Lung (tissue), 12 donors: ENCODE data around the gene TYSND1. TPM values are rescaled to one million over a fixed set of nuclear protein-coding genes. Genes with fewer than 3 reads are reported as not detected.

Experiments used
- ATAC-seq: fragments of 200-7000 bp; cut with Tn5 transposase; one replicate; pipeline ENCODE4 v1.9.1; 2020; ENCODE audit warnings: moderate number of reproducible peaks; ENCODE audit not compliant: insufficient read depth, low FRiP score
- DNase-seq, 3 donors: peaks; one replicate each; pipeline ENCODE4 v3.0.0-alpha.2; 2013 to 2017
- H3K27ac ChIP-seq, 2 donors: one replicate each; pipeline ENCODE4 v1.5.1; 2013; ENCODE audit warnings: mild to moderate bottlenecking in 2 of 2, moderate library complexity in 2 of 2, control low read depth in 1 of 2, inconsistent platforms in 1 of 2, low read depth in 1 of 2, low read length in 1 of 2
- H3K27me3 ChIP-seq, 3 donors: one replicate each; pipeline ENCODE4 v1.5.1; 2013; ENCODE audit warnings: low read length in 2 of 3; ENCODE audit not compliant: control insufficient read depth in 3 of 3, insufficient read depth in 3 of 3
- H3K36me3 ChIP-seq, 4 donors: one replicate each; pipeline ENCODE4 v1.5.1; 2013; ENCODE audit warnings: low read length in 4 of 4, mild to moderate bottlenecking in 1 of 4, moderate library complexity in 1 of 4; ENCODE audit not compliant: control insufficient read depth in 4 of 4, insufficient read depth in 4 of 4
- H3K4me1 ChIP-seq, 5 donors: one replicate each; pipeline ENCODE4 v1.5.1; 2013; ENCODE audit warnings: low read length in 5 of 5, mild to moderate bottlenecking in 2 of 5, moderate library complexity in 1 of 5; ENCODE audit not compliant: control insufficient read depth in 5 of 5, insufficient read depth in 5 of 5
- H3K4me3 ChIP-seq: one replicate; pipeline ENCODE4 v1.5.1; 2013; ENCODE audit warnings: mild to moderate bottlenecking, control low read depth, moderate library complexity
- H3K9ac ChIP-seq, 2 donors: one replicate each; pipeline ENCODE4 v1.5.1; 2013; ENCODE audit warnings: low read length in 2 of 2, control low read depth in 1 of 2; ENCODE audit not compliant: insufficient read depth in 1 of 2
- H3K9me3 ChIP-seq, 4 donors: one replicate each; pipeline ENCODE4 v1.5.1; 2013; ENCODE audit warnings: low read length in 3 of 4, mild to moderate bottlenecking in 1 of 4, moderate library complexity in 1 of 4; ENCODE audit not compliant: control insufficient read depth in 4 of 4, insufficient read depth in 3 of 4
- CTCF ChIP-seq: IDR thresholded peaks from 2 replicates; pipeline ENCODE4 v1.5.1; 2012; ENCODE audit warnings: mild to moderate bottlenecking; ENCODE audit errors: control extremely low read depth, extremely low read depth
- WGBS, 2 donors: extraction: QIAGEN DNeasy Blood & Tissue Kit; methylation state at CpG; one replicate each; pipeline ENCODE4 v1.1.7; 2013; 5-methylcytosine and 5-hydroxymethylcytosine counted together
- polyA plus RNA-seq, 2 donors: library from polyadenylated mRNA; stranded (reverse); fragments of 200-250 nt; gene quantifications; one replicate each; pipeline ENCODE4 v1.2.1, GENCODE V29; 2013
- total RNA-seq, 2 donors: library from RNA; depleted of rRNA in 1 of 2; stranded (reverse); fragments of >200 nt in 1 of 2; gene quantifications; one replicate each; pipeline ENCODE4 v1.2.1, GENCODE V29; 2014 to 2021
- donor health status: control.
- donor health status: control.
- donor health status: Bipolar disorder and iron deficiency.
- donor health status: healthy.
- donor health status: DM: yes; HTN: yes; CAD: no.

The TYSND1 gene
- total and polyA plus RNA-seq, 4 donors = 7.5 to 14.9 (median 9.9) TPM

GRCh38 chr10:70192326-70192968, 45.9 kb upstream of the TYSND1 start:
- H3K36me3 ChIP-seq = peaks cover 0 to 1% (median 0%) of the 10 kb centered on the region in 4 donors
- 55 to 56% methylated on average over 5 of the region's 5 CpGs for WGBS, 2 donors

GRCh38 chr10:70191972-70192305, 45.4 kb upstream of the TYSND1 start:
- H3K9ac ChIP-seq = no peak overlapping the region
- H3K4me1 ChIP-seq = peaks cover 2 to 40% (median 14%) of the 10 kb centered on the region in 5 donors
- DNase-seq (peak in 2 of 3 donors; percentile 92 to 94), ATAC-seq (peak; percentile 81)
- no peak overlapping the region for H3K27ac ChIP-seq
- H3K9me3 ChIP-seq = no peaks in the 10 kb centered on the region
- no peak overlapping the region for H3K4me3 ChIP-seq
- H3K27me3 ChIP-seq = no peaks in the 10 kb centered on the region
- H3K36me3 ChIP-seq = peaks cover 0 to 1% (median 0%) of the 10 kb centered on the region in 4 donors
- TF ChIP-seq CTCF = no peak

More at GRCh38 chr10:70192326-70192968, 45.9 kb upstream of the TYSND1 start:
- H3K27ac ChIP-seq = peak overlapping the region in 1 of 2 donors; percentile 65
- no peak overlapping the region for H3K4me3 ChIP-seq
- H3K4me1 ChIP-seq = peaks cover 2 to 40% (median 14%) of the 10 kb centered on the region in 5 donors
- DNase-seq (peak in 2 of 3 donors; percentile 37 to 69), ATAC-seq (no peak)
- H3K27me3 ChIP-seq = no peaks in the 10 kb centered on the region
- TF ChIP-seq CTCF = no peak
- H3K9me3 ChIP-seq = no peaks in the 10 kb centered on the region
- peak overlapping the region in 1 of 2 donors; percentile 27 for H3K9ac ChIP-seq

GRCh38 chr10:70191161-70191971, 44.9 kb upstream of the TYSND1 start:
- WGBS, 2 donors = 48 to 49% methylated on average over 4 of the region's 4 CpGs
- H3K27ac ChIP-seq = peak overlapping the region in 1 of 2 donors; percentile 63
- no peaks in the 10 kb centered on the region for H3K9me3 ChIP-seq
- H3K4me1 ChIP-seq = peaks cover 2 to 40% (median 14%) of the 10 kb centered on the region in 5 donors
- TF ChIP-seq CTCF = no peak
- ATAC-seq = no peak
- H3K36me3 ChIP-seq = peaks cover 0 to under 1% (median 0%) of the 10 kb centered on the region in 4 donors
- DNase-seq = peak in 2 of 3 donors; percentile 29 to 43
- H3K27me3 ChIP-seq = no peaks in the 10 kb centered on the region
- H3K9ac ChIP-seq = peak overlapping the region in 1 of 2 donors; percentile 42
- H3K4me3 ChIP-seq = no peak overlapping the region
